IMR-90 (cell line): Measurements from ENCODE around the gene C17orf100. TPM values are rescaled to one million over a fixed set of nuclear protein-coding genes. Genes with fewer than 3 reads are reported as not detected.

Experiments
- ATAC-seq: fragments of 200-7000 bp; cut with Tn5 transposase; 2 replicates; pipeline ENCODE4 v1.9.1; 2020; ENCODE audit warnings: low read depth, mild to moderate bottlenecking, moderate library complexity
- BruUV-seq: library from RNA; stranded (reverse); fragments of 400-500 nt; replicated peaks from 2 replicates; lab custom pipeline; 2021; lab: Mats Ljungman, UMichigan
- CTCF ChIA-PET: fragments of 300-600 bp; formaldehyde crosslinking; extraction: SDS; loops from one replicate; lab custom pipeline; 2021; ENCODE audit warnings: antibody characterized with exemption; lab: Yijun Ruan, JAX
- POLR2A ChIA-PET: fragments of 300-600 bp; sonication (Branson Sonifier 250); formaldehyde crosslinking; loops from one replicate; lab custom pipeline; 2022; ENCODE audit warnings: antibody characterized with exemption; ENCODE audit not compliant: unreplicated experiment; lab: Charles Lee
- DNase-seq: peaks from one replicate; pipeline ENCODE4 v3.0.0; 2013
- H2AFZ ChIP-seq: replicated peaks from 2 replicates; pipeline ENCODE3; 2013; ENCODE audit warnings: low read length, mild to moderate bottlenecking; ENCODE audit not compliant: poor library complexity
- H2AK5ac ChIP-seq: 2 replicates; pipeline ENCODE4 v1.6.1; 2013; ENCODE audit warnings: low read depth, low read length, inconsistent platforms
- H2AK9ac ChIP-seq: replicated peaks from 2 replicates; pipeline ENCODE3; 2013; ENCODE audit warnings: mild to moderate bottlenecking, low read depth, low read length, moderate library complexity; ENCODE audit not compliant: poor library complexity
- H2BK120ac ChIP-seq: 2 replicates; pipeline ENCODE4 v1.6.1; 2013; ENCODE audit warnings: low read depth, low read length, inconsistent platforms
- H2BK15ac ChIP-seq: 3 replicates; pipeline ENCODE4 v1.6.1; 2013; ENCODE audit warnings: low read depth, low read length, inconsistent platforms
- H2BK20ac ChIP-seq: 2 replicates; pipeline ENCODE4 v1.6.1; 2013; ENCODE audit warnings: low read depth, mild to moderate bottlenecking, inconsistent platforms, low read length, moderate library complexity
- H2BK5ac ChIP-seq: 2 replicates; pipeline ENCODE4 v1.6.1; 2013; ENCODE audit warnings: mild to moderate bottlenecking, low read depth, low read length, inconsistent platforms; ENCODE audit not compliant: poor library complexity, severe bottlenecking
- H3K14ac ChIP-seq: replicated peaks from 2 replicates; pipeline ENCODE4 v1.6.1; 2013; ENCODE audit warnings: low read depth, low read length, inconsistent platforms
- H3K18ac ChIP-seq: 2 replicates; pipeline ENCODE4 v1.6.1; 2013; ENCODE audit warnings: low read depth, low read length, control low read depth
- H3K23ac ChIP-seq: 2 replicates; pipeline ENCODE4 v1.6.1; 2013; ENCODE audit warnings: low read depth, low read length, inconsistent platforms
- H3K27ac ChIP-seq: 2 replicates; pipeline ENCODE4 v1.5.1; 2013; ENCODE audit warnings: mild to moderate bottlenecking, control low read depth, low read length; ENCODE audit not compliant: insufficient read depth
- H3K27me3 ChIP-seq: 2 replicates; pipeline ENCODE4 v1.6.1; 2013; ENCODE audit warnings: low read length; ENCODE audit not compliant: control insufficient read depth, insufficient read depth
- H3K36me3 ChIP-seq: 2 replicates; pipeline ENCODE4 v1.6.1; 2013; ENCODE audit warnings: low read length, mixed read lengths; ENCODE audit not compliant: control insufficient read depth, insufficient read depth
- H3K4ac ChIP-seq: 2 replicates; pipeline ENCODE4 v1.6.1; 2013; ENCODE audit warnings: low read depth, low read length, inconsistent platforms
- H3K4me1 ChIP-seq: 2 replicates; pipeline ENCODE4 v1.6.1; 2013; ENCODE audit warnings: low read length, mixed read lengths; ENCODE audit not compliant: control insufficient read depth, insufficient read depth
- H3K4me2 ChIP-seq: 2 replicates; pipeline ENCODE4 v1.6.1; 2013; ENCODE audit warnings: low read depth, mild to moderate bottlenecking, control low read depth, low read length, moderate library complexity
- H3K4me3 ChIP-seq: 2 replicates; pipeline ENCODE4 v1.5.1; 2013; ENCODE audit warnings: low read depth, mild to moderate bottlenecking, control low read depth, low read length, moderate library complexity; ENCODE audit not compliant: insufficient read depth
- H3K56ac ChIP-seq: 2 replicates; pipeline ENCODE4 v1.6.1; 2013; ENCODE audit warnings: low read length, inconsistent platforms; ENCODE audit not compliant: insufficient read depth; ENCODE audit errors: extremely low read depth
- H3K79me1 ChIP-seq, 2 experiments: 2 replicates each; pipeline ENCODE4 v1.6.1; 2013; ENCODE audit warnings: low read length in 2 of 2, inconsistent platforms in 1 of 2, low read depth in 1 of 2
- H3K9ac ChIP-seq: 2 replicates; pipeline ENCODE4 v1.6.1; 2013; ENCODE audit warnings: low read depth, low read length, control low read depth
- H3K9me1 ChIP-seq: 2 replicates; pipeline ENCODE4 v1.6.1; 2013; ENCODE audit warnings: low read length, inconsistent platforms; ENCODE audit not compliant: insufficient read depth
- H3K9me3 ChIP-seq: 2 replicates; pipeline ENCODE4 v1.6.1; 2013; ENCODE audit warnings: low read length; ENCODE audit not compliant: control insufficient read depth, insufficient read depth
- H4K20me1 ChIP-seq: 2 replicates; pipeline ENCODE4 v1.6.1; 2013; ENCODE audit warnings: low read length, inconsistent platforms; ENCODE audit not compliant: insufficient read depth
- H4K5ac ChIP-seq: 2 replicates; pipeline ENCODE4 v1.6.1; 2013; ENCODE audit warnings: mild to moderate bottlenecking, low read depth, low read length, control low read depth
- H4K8ac ChIP-seq, 2 experiments: 2 replicates each; pipeline ENCODE4 v1.6.1; 2013; ENCODE audit warnings: low read depth in 2 of 2, low read length in 2 of 2, control low read depth in 1 of 2, inconsistent platforms in 1 of 2
- H4K91ac ChIP-seq: 2 replicates; pipeline ENCODE4 v1.6.1; 2013; ENCODE audit warnings: low read depth, low read length, inconsistent platforms; ENCODE audit not compliant: insufficient read depth
- BHLHE40 ChIP-seq: fragments of 150-350 bp; IDR thresholded peaks from 2 replicates; pipeline ENCODE4 v1.6.1; 2016; ENCODE audit warnings: mild to moderate bottlenecking, low read depth, low read length
- CTCF ChIP-seq: conservative IDR thresholded peaks from 2 replicates; pipeline ENCODE4 v1.5.1; 2012; ENCODE audit warnings: mild to moderate bottlenecking, low read depth, low read length, improper control_type of control experiment
- ELK1 ChIP-seq: fragments of 150-350 bp; IDR thresholded peaks from 2 replicates; pipeline ENCODE4 v1.6.1; 2016; ENCODE audit warnings: low read depth, mild to moderate bottlenecking, low read length, moderate library complexity, borderline replicate concordance
- FOS ChIP-seq: fragments of 150-350 bp; IDR thresholded peaks from 2 replicates; pipeline ENCODE4 v1.6.1; 2016; ENCODE audit warnings: low read depth, low read length
- MAFK ChIP-seq: IDR thresholded peaks from 2 replicates; pipeline ENCODE4 v1.6.1; 2012; ENCODE audit warnings: low read depth, low read length, improper control_type of control experiment
- MAZ ChIP-seq: IDR thresholded peaks from 2 replicates; pipeline ENCODE4 v1.6.1; 2012; ENCODE audit warnings: low read depth, mild to moderate bottlenecking, low read length, improper control_type of control experiment, moderate library complexity, borderline replicate concordance
- MXI1 ChIP-seq: IDR thresholded peaks from 2 replicates; pipeline ENCODE4 v1.6.1; 2012; ENCODE audit warnings: low read depth, mild to moderate bottlenecking, low read length, moderate library complexity, borderline replicate concordance
- POLR2A ChIP-seq: IDR thresholded peaks from 2 replicates; pipeline ENCODE4 v1.6.1; 2012; ENCODE audit warnings: mild to moderate bottlenecking, low read depth, low read length
- RAD21 ChIP-seq: IDR thresholded peaks from 2 replicates; pipeline ENCODE4 v1.6.1; 2012; ENCODE audit warnings: low read length, improper control_type of control experiment
- RFX5 ChIP-seq: IDR thresholded peaks from 2 replicates; pipeline ENCODE4 v1.8.0; 2012; ENCODE audit warnings: low read depth, mild to moderate bottlenecking, low read length, moderate library complexity
- SMC3 ChIP-seq: fragments of 150-350 bp; IDR thresholded peaks from 2 replicates; pipeline ENCODE4 v1.6.1; 2016; ENCODE audit warnings: low read depth, mild to moderate bottlenecking, antibody characterized with exemption, low read length, moderate library complexity
- WGBS, 2 experiments: methylation state at CpG; one replicate each; pipeline versions ENCODE4 v1.1.5 to v1.1.7; 2013; ENCODE audit warnings: missing lambda C conversion rate in 2 of 2; ENCODE audit not compliant: insufficient read length in 1 of 2; ENCODE audit errors: extremely low coverage in 2 of 2; 5-methylcytosine and 5-hydroxymethylcytosine counted together
- dilution Hi-C: fragments of 300-500 bp; cut with HindIII; formaldehyde crosslinking; loops from one replicate; pipeline ENCODE4 v1.14.3; 2018; ENCODE audit warnings: low sequenced_read_pairs; ENCODE audit not compliant: unreplicated experiment
- in situ Hi-C: fragments of 300-500 bp; cut with MboI; formaldehyde crosslinking; loops from 3 replicates; pipeline ENCODE4 v1.14.3; 2019; ENCODE audit warnings: low sequenced_read_pairs, inconsistent platforms, mixed read lengths
- intact Hi-C: fragments of 100-400 bp; cut with micrococcal nuclease; formaldehyde crosslinking; loops from 2 replicates; pipeline ENCODE4 v1.10.0; 2022
- polyA plus RNA-seq, 3 experiments: library from polyadenylated mRNA; depleted of rRNA; stranded (reverse); fragments of >200 nt; gene quantifications; 2 replicates each; pipeline ENCODE4 v1.2.3, GENCODE V29; 2012; ENCODE audit warnings: low replicate concordance in 1 of 3
- total RNA-seq: library from RNA; depleted of rRNA; stranded (reverse); fragments of >200 nt; gene quantifications from 2 replicates; pipeline ENCODE4 v1.2.3, GENCODE V29; 2012

Gene C17orf100
- total and polyA plus RNA-seq, 2 of the 4 experiments (the other 2 are of a cell fraction) = 0.18 to 1.8 TPM

GRCh38 chr17:6660101-6660500 is 8.5 kb downstream of the C17orf100 start:
- Histone ChIP-seq H2BK20ac (no peak overlapping the region), H4K20me1 (no peaks in the 10 kb centered on the region), H4K8ac (no peak overlapping the region), H3K9me3 (no peaks in the 10 kb centered on the region), H2AK9ac (no peak overlapping the region), H3K18ac (no peak overlapping the region), H3K23ac (no peak overlapping the region), H4K91ac (no peak overlapping the region), H3K4me1 (no peaks in the 10 kb centered on the region), H3K4me3 (no peak overlapping the region), H3K9ac (no peak overlapping the region), H3K36me3 (no peaks in the 10 kb centered on the region), H2BK5ac (no peak overlapping the region), H3K4ac (no peak overlapping the region), H2BK120ac (no peak overlapping the region), H4K5ac (no peak overlapping the region), H2AK5ac (no peak overlapping the region), H3K14ac (no peak overlapping the region), H3K27ac (no peak overlapping the region), H3K4me2 (no peak overlapping the region), H3K27me3 (peaks cover 46% of the 10 kb centered on the region), H2BK15ac (no peak overlapping the region), H2AFZ (no peak overlapping the region), H3K56ac (no peak overlapping the region), H3K9me1 (no peaks in the 10 kb centered on the region), H3K79me1 (no peaks in the 10 kb centered on the region; a peak in 1 of 4 replicates)
- ChIA-PET POLR2A (no interaction called here), CTCF (no interaction called here)
- intact Hi-C loops = loop anchor here (10.0 kb wide), 1 partner anchor 95 kb away; the partner anchor contains the start of gene XAF1
- no TSS peak for BruUV-seq
- in situ Hi-C loops = loop anchor here (10.0 kb wide), 3 partner anchors 135 to 355 kb away; partner anchors contain the start of genes RNASEK and TEKT1
- 82% methylated on average over 7 of the region's 9 CpGs; no CpG with 5 or more reads in 1 of the 2 experiments for WGBS, 2 experiments
- TF ChIP-seq RAD21 (no peak), CTCF (no peak), ELK1 (no peak), RFX5 (no peak), SMC3 (no peak), MAZ (no peak), POLR2A (no peak), MXI1 (no peak), MAFK (no peak), BHLHE40 (no peak), FOS (no peak)
- ATAC-seq (no peak), DNase-seq (no peak)
- dilution Hi-C loops = no loop called here
